Adrenal gland (tissue), 12 donors: ENCODE data around the gene APEX2. TPM values are rescaled to one million over a fixed set of nuclear protein-coding genes. Genes with fewer than 3 reads are reported as not detected.
A peak's percentile ranks its signal among the peaks of the same experiment; 100 is the strongest.

ENCODE experiments used
- DNase-seq, 7 donors: peaks; one replicate each; pipeline ENCODE4 v3.0.0-alpha.2; 2019 to 2020
- H3K27ac ChIP-seq, 5 donors: fragments of 200-600 bp; sonication (generic) in 4 of 5; 1 replicate in 3 of 5; 2 replicates in 2 of 5; pipeline versions ENCODE4 v1.5.1 to v1.8.0; 2016 to 2020; ENCODE audit warnings: mild to moderate bottlenecking in 1 of 5
- H3K27me3 ChIP-seq: fragments of 200-600 bp; 2 replicates; pipeline ENCODE4 v1.8.0; 2021
- H3K36me3 ChIP-seq, 2 donors: fragments of 200-600 bp; replicated peaks in 1 of 2; 1 replicate in 1 of 2; 2 replicates in 1 of 2; pipeline versions ENCODE4 v1.5.1 to v1.8.0; 2018 to 2022
- H3K4me1 ChIP-seq, 2 donors: fragments of 200-600 bp; replicated peaks in 1 of 2; 1 replicate in 1 of 2; 2 replicates in 1 of 2; pipeline versions ENCODE4 v1.5.1 to v1.8.0; 2018 to 2021
- H3K4me3 ChIP-seq, 4 donors: fragments of 200-600 bp; sonication (generic) in 3 of 4; one replicate each; pipeline ENCODE4 v1.5.1; 2016 to 2018
- H3K9me3 ChIP-seq, 3 donors: fragments of 200-600 bp; sonication (generic) in 1 of 3; replicated peaks in 1 of 3; 1 replicate in 2 of 3; 2 replicates in 1 of 3; pipeline versions ENCODE4 v1.5.1 to v1.8.0; 2016 to 2021
- POLR2A ChIP-seq, 2 donors: fragments of 450-650 bp; IDR thresholded peaks; one replicate each; pipeline ENCODE4 v1.6.1; 2017; ENCODE audit warnings: antibody characterized with exemption in 2 of 2, mild to moderate bottlenecking in 2 of 2, moderate library complexity in 1 of 2
- WGBS, 4 donors: extraction: QIAGEN DNeasy Blood & Tissue Kit in 2 of 4; methylation state at CpG; one replicate each; pipeline versions ENCODE4 v1.1.5 to v1.1.7; 2013 to 2017; 5-methylcytosine and 5-hydroxymethylcytosine counted together
- intact Hi-C, 2 donors: fragments of 100-400 bp; cut with DNase I; formaldehyde crosslinking; loops; one replicate each; pipeline versions ENCODE4 v1.14.1 to v1.15.0; 2022 to 2023
- polyA plus RNA-seq, 3 donors: library from polyadenylated mRNA; stranded (reverse); fragments of 200-250 nt in 2 of 3; fragments of 350-450 nt in 1 of 3; fragmentation: Illumina TruSeq in 1 of 3; extraction: RNeasy Lipid Tissue Mini Kit (QIAGEN cat#74804) in 1 of 3; gene quantifications; one replicate each; pipeline ENCODE4 v1.2.3, GENCODE V29; 2013 to 2014
- total RNA-seq, 9 donors: library from RNA; depleted of rRNA in 4 of 9; stranded (reverse); fragments of >200 nt in 4 of 9; fragments of 120-200 nt in 1 of 9; fragmentation: NEBNext Ultra II Directional in 1 of 9; extraction: Animal tissue kit (Norgen Biotek cat#: 25700) in 1 of 9; gene quantifications; one replicate each; pipeline versions ENCODE4 v1.1.0 to v1.2.4, GENCODE V29; 2013 to 2023
- TF ChIP-seq, protein P1 (sequence below), 6 experiments: fragments of 450-650 bp in 4 of 6; fragments of 200-600 bp in 2 of 6; sonication (generic) in 1 of 6; IDR thresholded peaks; 1 replicate in 5 of 6; 2 replicates in 1 of 6; pipeline versions ENCODE4 v1.5.1 to v1.8.0; 2016 to 2021; ENCODE audit warnings: antibody characterized with exemption in 6 of 6, mild to moderate bottlenecking in 2 of 6, moderate library complexity in 1 of 6
- donor health status: healthy with polysubstance abuse.
- donor health status: Bipolar disorder and iron deficiency.
- donor health status: DM: yes; HTN: yes; CAD: no.
- donor health status: DM: no; HTN: no; CAD: no.
- donor health status: DM: no; HTN: no; CAD: no.
- donor health status: DM: yes; HTN: yes; CAD: no.

APEX2 gene
- total and polyA plus RNA-seq, 12 donors = 6.3 to 16.8 (median 13.9) TPM

DNA sequence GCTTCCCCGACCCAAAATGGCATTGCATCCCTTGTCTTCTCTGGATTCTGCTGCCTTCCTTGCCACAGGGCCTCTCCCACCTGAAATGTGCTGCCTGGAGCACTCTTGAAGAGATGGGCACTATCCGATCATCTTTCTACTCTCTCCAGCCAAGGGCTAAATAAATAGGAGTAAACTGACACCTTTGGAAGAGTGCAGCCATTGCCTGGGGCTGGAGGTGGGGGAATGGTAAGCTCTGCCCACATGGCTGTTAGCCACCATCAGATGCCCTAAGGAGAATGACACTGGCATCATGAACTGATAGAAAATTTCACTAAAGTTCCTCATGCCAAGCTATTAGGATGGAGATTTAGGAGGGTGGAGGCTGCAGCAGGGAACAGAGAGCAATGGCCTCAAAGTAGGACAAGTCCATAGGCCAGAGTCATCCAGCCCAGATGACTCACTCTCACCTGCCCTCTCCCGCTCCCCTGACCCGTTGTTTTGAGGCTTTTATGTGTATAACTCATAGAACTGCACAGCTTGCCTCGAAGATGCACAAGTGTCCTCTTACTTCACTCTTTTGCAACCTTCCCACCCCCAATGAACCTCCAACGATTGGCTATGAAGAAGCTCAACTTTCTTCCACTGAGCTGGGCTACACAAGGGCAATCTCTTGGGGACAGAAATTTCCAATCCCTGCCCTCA is 5.4 kb upstream of the APEX2 start:
- peak in 2 of 7 donors; percentile 5 to 46 for DNase-seq
- H3K9me3 ChIP-seq = no peaks in the 10 kb centered on the region
- 59 to 65% (median 63%) methylated on average over 3 to 6 of the region's 6 CpGs for WGBS, 4 donors
- H3K36me3 ChIP-seq = no peaks in the 10 kb centered on the region
- H3K27me3 ChIP-seq = peaks cover 11% of the 10 kb centered on the region
- TF ChIP-seq POLR2A (IDR thresholded peaks at IDR 0.05) = no peak
- TF ChIP-seq, protein P1, sequence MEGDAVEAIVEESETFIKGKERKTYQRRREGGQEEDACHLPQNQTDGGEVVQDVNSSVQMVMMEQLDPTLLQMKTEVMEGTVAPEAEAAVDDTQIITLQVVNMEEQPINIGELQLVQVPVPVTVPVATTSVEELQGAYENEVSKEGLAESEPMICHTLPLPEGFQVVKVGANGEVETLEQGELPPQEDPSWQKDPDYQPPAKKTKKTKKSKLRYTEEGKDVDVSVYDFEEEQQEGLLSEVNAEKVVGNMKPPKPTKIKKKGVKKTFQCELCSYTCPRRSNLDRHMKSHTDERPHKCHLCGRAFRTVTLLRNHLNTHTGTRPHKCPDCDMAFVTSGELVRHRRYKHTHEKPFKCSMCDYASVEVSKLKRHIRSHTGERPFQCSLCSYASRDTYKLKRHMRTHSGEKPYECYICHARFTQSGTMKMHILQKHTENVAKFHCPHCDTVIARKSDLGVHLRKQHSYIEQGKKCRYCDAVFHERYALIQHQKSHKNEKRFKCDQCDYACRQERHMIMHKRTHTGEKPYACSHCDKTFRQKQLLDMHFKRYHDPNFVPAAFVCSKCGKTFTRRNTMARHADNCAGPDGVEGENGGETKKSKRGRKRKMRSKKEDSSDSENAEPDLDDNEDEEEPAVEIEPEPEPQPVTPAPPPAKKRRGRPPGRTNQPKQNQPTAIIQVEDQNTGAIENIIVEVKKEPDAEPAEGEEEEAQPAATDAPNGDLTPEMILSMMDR (IDR thresholded peaks at IDR 0.05) = no peak
- no peaks in the 10 kb centered on the region for H3K4me1 ChIP-seq
- H3K4me3 ChIP-seq = no peak overlapping the region
- no peak overlapping the region for H3K27ac ChIP-seq
- intact Hi-C loops = no loop called here

DNA sequence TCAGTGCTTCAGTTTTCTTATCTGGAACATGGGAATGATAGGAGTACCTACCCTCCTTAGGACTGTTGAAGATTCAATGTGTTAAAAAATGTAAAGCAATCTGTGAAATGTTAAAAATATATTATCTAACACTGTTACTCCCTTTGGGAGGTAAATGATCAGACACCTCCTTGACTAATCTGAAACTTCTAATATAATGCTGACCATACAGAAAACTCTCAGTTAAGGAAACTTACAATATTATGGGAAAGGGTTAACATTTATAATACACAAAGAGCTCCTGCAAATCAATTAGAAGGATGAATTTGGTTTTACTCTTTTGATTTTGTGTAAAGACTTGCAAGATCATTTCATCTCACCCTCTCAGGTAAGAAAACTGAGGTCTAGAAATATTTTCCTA is 4.5 kb upstream of the APEX2 start:
- intact Hi-C loops = no loop called here
- no peak overlapping the region for H3K27ac ChIP-seq

DNA sequence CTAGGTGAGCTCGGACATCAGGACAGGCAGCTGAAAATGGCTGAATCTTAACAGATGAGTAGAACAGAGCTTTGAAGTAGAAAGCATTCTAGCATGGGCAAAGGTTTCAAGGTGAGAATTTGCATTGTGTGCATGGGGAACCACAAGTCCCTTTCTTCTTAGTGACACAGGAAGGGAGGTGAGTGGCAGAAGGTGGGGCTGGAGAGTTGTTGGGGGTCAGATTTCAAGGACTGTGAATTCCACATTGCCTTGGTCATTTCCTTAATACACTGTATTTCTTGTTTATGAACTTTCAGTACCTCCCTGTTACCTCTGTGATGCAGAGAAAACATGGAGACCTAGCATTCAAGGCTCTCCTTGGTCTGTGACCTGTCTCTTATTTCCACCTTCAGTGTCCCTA is 4.1 kb downstream of the APEX2 start:
- H3K4me3 ChIP-seq = no peak overlapping the region
- no peaks in the 10 kb centered on the region for H3K27me3 ChIP-seq
- no peaks in the 10 kb centered on the region for H3K9me3 ChIP-seq
- TF ChIP-seq POLR2A (IDR thresholded peaks at IDR 0.05) = no peak
- TF ChIP-seq, protein P1 (IDR thresholded peaks at IDR 0.05) = no peak
- intact Hi-C loops = no loop called here
- H3K27ac ChIP-seq = no peak overlapping the region
- H3K4me1 ChIP-seq = peaks cover 0 to 7% of the 10 kb centered on the region in 2 donors
- H3K36me3 ChIP-seq = no peaks in the 10 kb centered on the region
- DNase-seq = no peak
- WGBS, 4 donors = 75 to 100% (median 88%) methylated on average over 1 of the region's 1 CpG

More for the DNA sequence above, 4.5 kb upstream of the APEX2 start:
- H3K4me1 ChIP-seq = no peaks in the 10 kb centered on the region
- H3K36me3 ChIP-seq = no peaks in the 10 kb centered on the region
- TF ChIP-seq, protein P1 (IDR thresholded peaks at IDR 0.05) = no peak
- no peak for TF ChIP-seq POLR2A (IDR thresholded peaks at IDR 0.05)
- DNase-seq = no peak
- H3K4me3 ChIP-seq = no peak overlapping the region
- peaks cover 11% of the 10 kb centered on the region for H3K27me3 ChIP-seq
- H3K9me3 ChIP-seq = no peaks in the 10 kb centered on the region

GRCh38 chrX:55005256-55005655 is 5.1 kb downstream of the APEX2 start:
- TF ChIP-seq, protein P1 (IDR thresholded peaks at IDR 0.05) = no peak
- no peak for TF ChIP-seq POLR2A (IDR thresholded peaks at IDR 0.05)
- intact Hi-C loops = no loop called here
- no peak for DNase-seq
- Histone ChIP-seq H3K4me3 (no peak overlapping the region), H3K36me3 (no peaks in the 10 kb centered on the region), H3K27me3 (no peaks in the 10 kb centered on the region), H3K9me3 (no peaks in the 10 kb centered on the region), H3K27ac (no peak overlapping the region), H3K4me1 (peaks cover 0 to 7% of the 10 kb centered on the region in 2 donors)
